T-helper 2 cell treated with Interferon-gamma antibody and Interleukin-4, amounts not matched to agents 5 μg/mL and 100 μg/mL, for 36 hours (primary cell): ENCODE results near the gene SYT13.
"Not testable (repeated sequence)": the region's sequence is repeated elsewhere in the genome, so short reads cannot be mapped to it uniquely, and the experiment has no call there.

Source experiments
- DNase-seq: peaks from one replicate; pipeline ENCODE4 v3.0.0; 2021; ENCODE audit warnings: low spot score
- H3K27ac Mint-ChIP-seq: one replicate; pipeline ENCODE4 v1.8.0; 2021; ENCODE audit warnings: mild to moderate bottlenecking, mixed read lengths
- H3K27me3 Mint-ChIP-seq: one replicate; pipeline ENCODE4 v1.8.0; 2021; ENCODE audit warnings: low read depth, mixed read lengths
- H3K36me3 Mint-ChIP-seq: one replicate; pipeline ENCODE4 v1.8.0; 2021; ENCODE audit warnings: low read depth, mixed read lengths
- H3K4me1 Mint-ChIP-seq: one replicate; pipeline ENCODE4 v1.8.0; 2021; ENCODE audit warnings: low read depth, mixed read lengths
- H3K4me3 Mint-ChIP-seq: one replicate; pipeline ENCODE4 v1.8.0; 2022; ENCODE audit warnings: mild to moderate bottlenecking, moderate library complexity, mixed read lengths
- H3K9me3 Mint-ChIP-seq: one replicate; pipeline ENCODE4 v1.8.0; 2021; ENCODE audit warnings: mixed read lengths

The SYT13 gene

GRCh38 chr11:45254070-45254469, 32.1 kb downstream of the SYT13 start:
- DNase-seq, result no peak
- Mint-ChIP-seq H3K27ac (no peak overlapping the region), H3K36me3 (no peaks in the 10 kb centered on the region), H3K9me3 (no peaks in the 10 kb centered on the region), H3K4me1 (peaks cover under 1% of the 10 kb centered on the region), H3K27me3 (peaks cover 7% of the 10 kb centered on the region), H3K4me3 (no peak overlapping the region)

DNA sequence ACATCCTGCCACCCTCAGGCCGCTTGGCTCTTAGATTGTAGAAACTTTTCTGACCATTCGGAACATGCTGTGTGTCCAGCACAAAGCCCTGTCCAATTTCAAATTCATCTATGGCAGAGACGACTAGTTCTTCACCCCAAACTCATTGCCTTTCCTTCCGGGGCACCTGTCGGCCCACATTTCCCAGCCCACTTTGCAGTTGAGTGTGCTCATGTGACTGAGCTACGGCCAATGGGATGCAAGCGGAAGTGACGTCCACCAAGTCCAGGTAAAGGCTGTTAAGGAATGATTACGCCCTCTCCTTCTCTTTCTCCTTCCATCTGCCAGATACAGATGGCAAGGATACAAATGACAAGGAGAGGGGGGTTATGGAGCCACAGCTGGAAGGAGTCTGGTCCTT, 32.5 kb downstream of the SYT13 start:
- H3K36me3 Mint-ChIP-seq, result no peaks in the 10 kb centered on the region
- H3K4me3 Mint-ChIP-seq, result no peak overlapping the region
- H3K4me1 Mint-ChIP-seq, result peaks cover 4% of the 10 kb centered on the region
- no peak overlapping the region for H3K27ac Mint-ChIP-seq
- no peak for DNase-seq
- no peaks in the 10 kb centered on the region for H3K9me3 Mint-ChIP-seq
- peaks cover 10% of the 10 kb centered on the region for H3K27me3 Mint-ChIP-seq

DNA sequence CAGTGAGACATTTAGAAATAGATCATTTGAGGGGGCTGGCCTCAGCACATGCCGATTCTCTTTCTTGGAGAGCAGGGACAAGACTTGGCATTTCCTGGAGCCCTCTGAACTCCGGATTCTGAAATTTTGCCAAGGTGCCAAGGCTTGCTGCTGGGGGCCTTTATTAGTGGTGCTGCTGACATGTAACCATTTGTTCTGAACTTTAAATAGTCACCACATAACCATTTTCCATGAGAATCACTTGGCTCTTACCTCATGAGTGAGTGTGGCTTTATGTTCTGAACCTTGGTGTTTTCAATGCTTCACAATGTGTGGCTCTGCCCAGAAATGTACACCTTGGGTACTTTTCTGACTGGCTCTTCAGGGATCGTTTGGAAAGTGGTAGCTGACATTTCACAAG, 33.3 kb downstream of the SYT13 start:
- H3K9me3 Mint-ChIP-seq, result no peaks in the 10 kb centered on the region
- DNase-seq, result no peak
- no peak overlapping the region for H3K27ac Mint-ChIP-seq
- H3K4me1 Mint-ChIP-seq, result peaks cover 4% of the 10 kb centered on the region
- no peak overlapping the region for H3K4me3 Mint-ChIP-seq
- H3K27me3 Mint-ChIP-seq, result peaks cover 10% of the 10 kb centered on the region
- no peaks in the 10 kb centered on the region for H3K36me3 Mint-ChIP-seq

GRCh38 chr11:45252134-45252856, 33.8 kb downstream of the SYT13 start:
- Mint-ChIP-seq H3K9me3 (no peaks in the 10 kb centered on the region), H3K27me3 (peaks cover 9% of the 10 kb centered on the region), H3K27ac (no peak overlapping the region), H3K4me3 (no peak overlapping the region), H3K4me1 (peaks cover 4% of the 10 kb centered on the region), H3K36me3 (no peaks in the 10 kb centered on the region)
- DNase-seq, result no peak

DNA sequence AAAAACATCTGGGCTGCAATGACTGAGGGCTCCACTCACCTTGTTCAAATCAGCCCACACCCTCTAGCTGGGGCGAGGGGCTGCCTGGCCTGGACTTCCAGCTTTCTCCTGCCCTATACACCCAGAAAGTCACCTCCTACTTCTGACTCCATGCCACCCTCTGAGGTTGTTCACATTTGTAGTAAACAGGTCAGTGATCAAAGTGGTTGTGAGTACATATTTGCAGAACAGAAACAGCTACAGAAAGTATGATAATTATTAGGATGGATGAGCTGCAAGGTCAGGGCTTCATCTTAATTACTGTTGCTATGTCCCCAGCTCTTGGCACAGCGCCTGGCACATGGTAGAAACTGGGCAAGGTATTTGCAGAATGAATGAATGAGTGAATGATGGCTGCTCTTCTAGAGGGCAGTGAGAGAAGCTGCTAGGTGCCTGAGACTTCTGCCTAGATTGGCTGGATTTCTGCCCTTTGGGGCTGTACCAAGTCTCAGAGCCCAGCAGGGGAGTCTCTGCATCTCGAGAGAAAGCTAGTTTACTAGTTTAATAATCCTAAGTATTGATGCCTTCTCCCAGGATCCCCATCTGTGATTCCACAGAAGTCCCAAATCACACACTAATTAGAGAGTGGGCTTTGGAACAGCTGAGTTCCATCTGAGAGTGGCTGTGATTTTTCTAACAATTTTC, 36.0 kb downstream of the SYT13 start:
- no peaks in the 10 kb centered on the region for H3K36me3 Mint-ChIP-seq
- H3K9me3 Mint-ChIP-seq, result no peaks in the 10 kb centered on the region
- H3K4me3 Mint-ChIP-seq, result no peak overlapping the region
- H3K27ac Mint-ChIP-seq, result no peak overlapping the region
- H3K27me3 Mint-ChIP-seq, result peaks cover 3% of the 10 kb centered on the region
- no peak for DNase-seq
- H3K4me1 Mint-ChIP-seq, result peaks cover 4% of the 10 kb centered on the region

DNA sequence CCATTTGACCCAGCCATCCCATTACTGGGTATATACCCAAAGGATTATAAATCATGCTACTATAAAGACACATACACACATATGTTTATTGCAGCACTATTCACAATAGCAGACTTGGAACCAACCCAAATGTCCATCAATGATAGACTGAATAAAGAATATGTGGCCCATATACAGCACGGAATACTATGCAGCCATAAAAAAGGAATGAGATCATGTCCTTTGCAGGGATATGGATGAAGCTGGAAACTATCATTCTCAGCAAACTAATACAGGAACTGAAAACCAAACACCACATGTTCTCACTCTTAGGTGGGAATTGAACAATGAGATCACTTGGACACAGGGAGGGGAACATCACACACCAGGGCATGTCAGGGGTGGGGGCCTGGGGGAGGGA, 36.8 kb downstream of the SYT13 start:
- not testable (repeated sequence) for H3K9me3 Mint-ChIP-seq, H3K36me3 Mint-ChIP-seq, H3K27me3 Mint-ChIP-seq, DNase-seq, H3K4me3 Mint-ChIP-seq, H3K27ac Mint-ChIP-seq, H3K4me1 Mint-ChIP-seq

DNA sequence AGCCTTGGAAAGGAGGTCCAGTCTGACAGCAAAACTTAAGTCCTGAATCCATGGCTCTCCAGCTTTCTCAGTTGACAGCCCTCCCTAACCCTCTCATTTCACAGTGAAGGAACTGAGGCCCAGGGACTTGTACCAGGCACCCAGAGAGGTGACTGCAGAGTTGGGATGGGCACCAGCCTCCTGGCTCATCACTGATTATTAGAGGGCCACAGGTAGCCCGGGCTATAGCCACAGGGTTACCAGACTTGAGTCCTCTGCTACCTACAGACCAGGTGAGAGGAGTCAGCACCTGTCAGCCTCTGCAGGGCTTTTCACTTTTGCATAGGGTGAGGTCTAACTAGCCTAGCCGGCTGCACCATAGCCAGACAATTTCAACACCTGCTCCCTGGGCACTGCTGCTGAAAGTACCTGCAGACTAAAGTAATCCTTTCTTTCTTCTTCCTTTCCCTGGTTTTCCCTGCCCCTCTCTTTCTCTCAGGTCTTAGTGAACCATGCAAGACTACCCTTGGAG, 37.6 kb downstream of the SYT13 start:
- no peaks in the 10 kb centered on the region for H3K9me3 Mint-ChIP-seq
- H3K4me3 Mint-ChIP-seq, result no peak overlapping the region
- H3K27ac Mint-ChIP-seq, result no peak overlapping the region
- DNase-seq, result no peak
- peaks cover 4% of the 10 kb centered on the region for H3K4me1 Mint-ChIP-seq
- H3K36me3 Mint-ChIP-seq, result no peaks in the 10 kb centered on the region
- peaks cover 3% of the 10 kb centered on the region for H3K27me3 Mint-ChIP-seq

GRCh38 chr11:45247433-45247832, 38.7 kb downstream of the SYT13 start:
- DNase-seq, result no peak
- Mint-ChIP-seq H3K4me3 (no peak overlapping the region), H3K4me1 (peaks cover 4% of the 10 kb centered on the region), H3K27me3 (peaks cover 3% of the 10 kb centered on the region), H3K36me3 (no peaks in the 10 kb centered on the region), H3K27ac (no peak overlapping the region), H3K9me3 (no peaks in the 10 kb centered on the region)

DNA sequence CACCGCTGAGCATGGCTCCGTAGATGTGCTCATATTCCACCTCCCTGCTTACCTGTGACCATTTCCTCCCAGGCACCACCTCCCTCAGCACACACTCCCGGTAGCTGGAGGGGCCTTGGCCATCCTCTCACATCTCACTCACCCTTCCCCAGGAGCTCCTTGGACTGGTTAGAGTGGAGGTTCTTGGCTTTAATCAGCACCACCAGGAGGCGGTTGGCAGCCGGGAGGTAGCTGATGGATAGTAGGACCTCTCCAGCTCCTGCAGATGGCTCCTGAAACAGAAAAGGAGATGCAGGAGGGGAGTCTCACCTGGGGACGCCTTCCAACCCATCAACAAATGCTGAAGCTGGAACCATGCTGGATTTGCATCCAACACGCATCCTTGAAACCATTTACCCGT, 39.9 kb downstream of the SYT13 start:
- no peak for DNase-seq
- no peaks in the 10 kb centered on the region for H3K36me3 Mint-ChIP-seq
- H3K27ac Mint-ChIP-seq, result no peak overlapping the region
- H3K4me3 Mint-ChIP-seq, result no peak overlapping the region
- peaks cover 3% of the 10 kb centered on the region for H3K27me3 Mint-ChIP-seq
- H3K9me3 Mint-ChIP-seq, result no peaks in the 10 kb centered on the region
- H3K4me1 Mint-ChIP-seq, result peaks cover 4% of the 10 kb centered on the region

- Mint-ChIP-seq H3K4me1 (peaks cover 4% of the 10 kb centered on the region), H3K9me3 (no peaks in the 10 kb centered on the region), H3K4me3 (no peak overlapping the region), H3K27me3 (peaks cover 3% of the 10 kb centered on the region), H3K36me3 (no peaks in the 10 kb centered on the region), H3K27ac (no peak overlapping the region)
- DNase-seq, result no peak
Observed at GRCh38 chr11:45245218-45246045, 40.7 kb downstream of the SYT13 start.

DNA sequence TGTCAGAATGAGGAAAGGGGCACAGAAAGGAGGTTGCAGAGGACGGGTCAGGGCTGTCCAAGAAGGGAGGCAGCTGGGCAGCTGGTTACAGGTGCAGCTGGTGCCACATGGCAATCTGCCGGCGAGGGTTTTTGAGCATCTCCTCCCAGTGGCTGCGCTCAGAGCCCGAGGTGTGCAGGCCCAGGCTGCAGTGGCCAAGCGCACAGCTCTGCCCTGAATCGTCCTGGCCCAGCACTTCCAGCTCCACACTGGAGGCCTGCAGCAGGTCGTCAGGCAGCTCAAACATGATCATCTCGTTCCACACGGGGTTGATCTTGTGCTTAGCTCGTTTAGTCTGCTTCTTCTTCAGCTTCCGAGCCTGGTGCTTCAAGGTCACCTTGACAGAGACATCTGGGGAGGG, 42.2 kb downstream of the SYT13 start:
- no peak overlapping the region for H3K4me3 Mint-ChIP-seq
- peaks cover 2% of the 10 kb centered on the region for H3K4me1 Mint-ChIP-seq
- peaks cover 1% of the 10 kb centered on the region for H3K27me3 Mint-ChIP-seq
- H3K9me3 Mint-ChIP-seq, result no peaks in the 10 kb centered on the region
- no peak overlapping the region for H3K27ac Mint-ChIP-seq
- no peaks in the 10 kb centered on the region for H3K36me3 Mint-ChIP-seq
- DNase-seq, result no peak

GRCh38 chr11:45239733-45240132, 46.4 kb downstream of the SYT13 start:
- no peak overlapping the region for H3K27ac Mint-ChIP-seq

GRCh38 chr11:45238724-45239123, 47.4 kb downstream of the SYT13 start:
- H3K27ac Mint-ChIP-seq, result no peak overlapping the region
- H3K4me1 Mint-ChIP-seq, result no peaks in the 10 kb centered on the region
- H3K36me3 Mint-ChIP-seq, result no peaks in the 10 kb centered on the region
- peaks cover 9% of the 10 kb centered on the region for H3K27me3 Mint-ChIP-seq
- H3K4me3 Mint-ChIP-seq, result no peak overlapping the region
- no peak for DNase-seq
- H3K9me3 Mint-ChIP-seq, result no peaks in the 10 kb centered on the region

More at GRCh38 chr11:45239733-45240132, 46.4 kb downstream of the SYT13 start:
- Mint-ChIP-seq H3K27me3 (peaks cover 9% of the 10 kb centered on the region), H3K4me1 (no peaks in the 10 kb centered on the region), H3K36me3 (no peaks in the 10 kb centered on the region), H3K9me3 (no peaks in the 10 kb centered on the region), H3K4me3 (no peak overlapping the region)
- DNase-seq, result no peak
